Smooth muscle cell (in vitro differentiated cells): ENCODE results near the gene LIG3. TPM values are rescaled to one million over a fixed set of nuclear protein-coding genes. Genes with fewer than 3 reads are reported as not detected.

ENCODE experiments used
- DNase-seq: peaks from one replicate; lab custom pipeline; 2025; ENCODE audit not compliant: unreplicated experiment; lab: John Stamatoyannopoulos, UW
- H2AFZ ChIP-seq: fragments of 200-600 bp; sonication (generic); 2 replicates; pipeline ENCODE4 v1.6.0; 2016; ENCODE audit warnings: antibody characterized with exemption, low read depth, mild to moderate bottlenecking
- H3F3A ChIP-seq: fragments of 200-600 bp; sonication (generic); 2 replicates; pipeline ENCODE4 v1.6.0; 2017; ENCODE audit warnings: antibody characterized with exemption, low read depth
- H3K27ac ChIP-seq: fragments of 200-600 bp; sonication (generic); 2 replicates; pipeline ENCODE4 v1.5.1; 2016; ENCODE audit warnings: low read depth, mild to moderate bottlenecking
- H3K27me3 ChIP-seq: fragments of 200-600 bp; sonication (generic); 2 replicates; pipeline ENCODE4 v1.6.1; 2016; ENCODE audit warnings: low read depth, mild to moderate bottlenecking
- H3K36me3 ChIP-seq: fragments of 200-600 bp; sonication (generic); 2 replicates; pipeline ENCODE4 v1.5.1; 2016; ENCODE audit warnings: low read depth
- H3K4me1 ChIP-seq: fragments of 200-600 bp; sonication (generic); 2 replicates; pipeline ENCODE4 v1.5.1; 2016; ENCODE audit warnings: low read depth
- H3K4me2 ChIP-seq: fragments of 200-600 bp; sonication (generic); 2 replicates; pipeline ENCODE4 v1.6.0; 2016; ENCODE audit warnings: mild to moderate bottlenecking
- H3K4me3 ChIP-seq: fragments of 200-600 bp; sonication (generic); 2 replicates; pipeline ENCODE4 v1.5.1; 2016; ENCODE audit warnings: mild to moderate bottlenecking
- H3K79me2 ChIP-seq: fragments of 200-600 bp; sonication (generic); 2 replicates; pipeline ENCODE4 v1.6.0; 2016; ENCODE audit warnings: low read depth, mild to moderate bottlenecking
- H3K9ac ChIP-seq: fragments of 200-600 bp; sonication (generic); 2 replicates; pipeline ENCODE4 v1.6.0; 2016; ENCODE audit warnings: low read depth
- H3K9me3 ChIP-seq: fragments of 200-600 bp; sonication (generic); replicated peaks from 2 replicates; pipeline ENCODE4 v1.5.1; 2016; ENCODE audit warnings: low read depth
- H4K20me1 ChIP-seq: fragments of 200-600 bp; sonication (generic); 2 replicates; pipeline ENCODE4 v1.6.0; 2016; ENCODE audit warnings: low read depth
- WGBS: methylation state at CpG from one replicate; pipeline ENCODE4 v1.1.7; 2016; ENCODE audit warnings: low lambda C conversion rate; 5-methylcytosine and 5-hydroxymethylcytosine counted together
- polyA plus RNA-seq: library from polyadenylated mRNA; unstranded; fragments of >200 nt; fragmentation: Nextera tagmentation; extraction: Ambion mirVana; gene quantifications from 2 replicates; pipeline ENCODE4 v1.2.1, GENCODE V29; 2016
- total RNA-seq: library from RNA; depleted of rRNA; stranded (reverse); fragments of >200 nt; gene quantifications from 2 replicates; pipeline ENCODE4 v1.2.3, GENCODE V29; 2014
- TF ChIP-seq, protein P1 (sequence below): fragments of 200-600 bp; sonication (generic); IDR thresholded peaks from 2 replicates; pipeline ENCODE4 v1.5.1; 2017; ENCODE audit warnings: borderline replicate concordance, mild to moderate bottlenecking, antibody characterized with exemption; ENCODE audit not compliant: insufficient read depth, poor library complexity, severe bottlenecking

The LIG3 gene
- total and polyA plus RNA-seq, 2 experiments from 2014 or later = 18.1 to 34.6 TPM

- Histone ChIP-seq H3K9ac (no peak overlapping the region), H3K4me3 (no peak overlapping the region), H4K20me1 (no peaks in the 10 kb centered on the region), H3K4me1 (no peaks in the 10 kb centered on the region), H2AFZ (no peak overlapping the region), H3K79me2 (peaks cover 40% of the 10 kb centered on the region), H3K9me3 (no peaks in the 10 kb centered on the region), H3F3A (no peaks in the 10 kb centered on the region), H3K27me3 (no peaks in the 10 kb centered on the region), H3K4me2 (no peak overlapping the region), H3K27ac (no peak overlapping the region), H3K36me3 (no peaks in the 10 kb centered on the region)
- DNase-seq = no peak
- WGBS = 94% methylated on average over 2 of the region's 2 CpGs
- TF ChIP-seq, protein P1, sequence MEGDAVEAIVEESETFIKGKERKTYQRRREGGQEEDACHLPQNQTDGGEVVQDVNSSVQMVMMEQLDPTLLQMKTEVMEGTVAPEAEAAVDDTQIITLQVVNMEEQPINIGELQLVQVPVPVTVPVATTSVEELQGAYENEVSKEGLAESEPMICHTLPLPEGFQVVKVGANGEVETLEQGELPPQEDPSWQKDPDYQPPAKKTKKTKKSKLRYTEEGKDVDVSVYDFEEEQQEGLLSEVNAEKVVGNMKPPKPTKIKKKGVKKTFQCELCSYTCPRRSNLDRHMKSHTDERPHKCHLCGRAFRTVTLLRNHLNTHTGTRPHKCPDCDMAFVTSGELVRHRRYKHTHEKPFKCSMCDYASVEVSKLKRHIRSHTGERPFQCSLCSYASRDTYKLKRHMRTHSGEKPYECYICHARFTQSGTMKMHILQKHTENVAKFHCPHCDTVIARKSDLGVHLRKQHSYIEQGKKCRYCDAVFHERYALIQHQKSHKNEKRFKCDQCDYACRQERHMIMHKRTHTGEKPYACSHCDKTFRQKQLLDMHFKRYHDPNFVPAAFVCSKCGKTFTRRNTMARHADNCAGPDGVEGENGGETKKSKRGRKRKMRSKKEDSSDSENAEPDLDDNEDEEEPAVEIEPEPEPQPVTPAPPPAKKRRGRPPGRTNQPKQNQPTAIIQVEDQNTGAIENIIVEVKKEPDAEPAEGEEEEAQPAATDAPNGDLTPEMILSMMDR = no peak
Observed at GRCh38 chr17:34987232-34987631, 6.9 kb downstream of the LIG3 start.

GRCh38 chr17:34988644-34989043 is 8.3 kb downstream of the LIG3 start:
- no peak overlapping the region for H2AFZ ChIP-seq
- H3K27ac ChIP-seq = no peak overlapping the region
- no peaks in the 10 kb centered on the region for H3K9me3 ChIP-seq
- H3K36me3 ChIP-seq = no peaks in the 10 kb centered on the region
- no peak overlapping the region for H3K4me3 ChIP-seq
- TF ChIP-seq, protein P1 = no peak
- DNase-seq = no peak
- no peaks in the 10 kb centered on the region for H3F3A ChIP-seq
- H3K4me1 ChIP-seq = no peaks in the 10 kb centered on the region
- peaks cover 26% of the 10 kb centered on the region for H3K79me2 ChIP-seq
- no peak overlapping the region for H3K4me2 ChIP-seq
- WGBS = 93% methylated on average over 2 of the region's 2 CpGs
- H4K20me1 ChIP-seq = no peaks in the 10 kb centered on the region
- no peak overlapping the region for H3K9ac ChIP-seq
- H3K27me3 ChIP-seq = no peaks in the 10 kb centered on the region

GRCh38 chr17:34989473-34989872 is 9.2 kb downstream of the LIG3 start:
- DNase-seq = no peak
- Histone ChIP-seq H3K4me2 (no peak overlapping the region), H4K20me1 (no peaks in the 10 kb centered on the region), H3K4me1 (no peaks in the 10 kb centered on the region), H3K9ac (no peak overlapping the region), H3K27me3 (no peaks in the 10 kb centered on the region), H3F3A (no peaks in the 10 kb centered on the region), H3K27ac (no peak overlapping the region), H3K9me3 (no peaks in the 10 kb centered on the region), H2AFZ (no peak overlapping the region), H3K36me3 (no peaks in the 10 kb centered on the region), H3K79me2 (peaks cover 18% of the 10 kb centered on the region), H3K4me3 (no peak overlapping the region)
- TF ChIP-seq, protein P1 = no peak
- WGBS = 96% methylated on average over 10 of the region's 10 CpGs

DNA sequence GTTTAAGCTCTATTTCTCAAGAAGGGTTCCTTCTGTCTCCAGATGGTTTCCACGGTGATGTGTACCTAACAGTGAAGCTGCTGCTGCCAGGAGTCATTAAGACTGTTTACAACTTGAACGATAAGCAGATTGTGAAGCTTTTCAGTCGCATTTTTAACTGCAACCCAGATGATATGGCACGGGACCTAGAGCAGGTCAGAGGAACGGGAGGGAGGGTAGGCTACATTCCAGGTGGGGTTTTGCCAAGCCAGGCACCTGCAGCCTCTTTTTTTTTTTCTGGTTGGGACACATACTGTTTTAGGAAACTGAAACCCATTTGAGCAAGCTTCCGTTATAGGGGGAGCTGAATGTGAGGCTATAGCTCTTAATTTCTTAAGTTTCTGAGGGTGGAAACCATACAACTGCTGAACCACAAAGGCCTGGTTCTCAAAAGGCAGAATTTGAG is 10.6 kb downstream of the LIG3 start:
- Histone ChIP-seq H3K79me2 (peaks cover 7% of the 10 kb centered on the region), H3K4me3 (no peak overlapping the region), H2AFZ (no peak overlapping the region), H3K4me2 (no peak overlapping the region), H3F3A (no peaks in the 10 kb centered on the region), H3K27me3 (no peaks in the 10 kb centered on the region), H3K36me3 (no peaks in the 10 kb centered on the region), H3K27ac (no peak overlapping the region), H3K4me1 (no peaks in the 10 kb centered on the region), H3K9ac (no peak overlapping the region), H3K9me3 (no peaks in the 10 kb centered on the region), H4K20me1 (no peaks in the 10 kb centered on the region)
- TF ChIP-seq, protein P1 = no peak
- WGBS = 90% methylated on average over 6 of the region's 6 CpGs
- DNase-seq = no peak
